ENCODE data around the gene SYT7. TPM values are rescaled to one million over a fixed set of nuclear protein-coding genes. Genes with fewer than 3 reads are reported as not detected.
"Not testable (repeated sequence)": the region's sequence is repeated elsewhere in the genome, so short reads cannot be mapped to it uniquely, and the experiment has no call there.

SYT7 gene
- total RNA-seq, 4 donors from 2014 or later, result 1.6 to 2.9 (median 1.9) TPM

DNA sequence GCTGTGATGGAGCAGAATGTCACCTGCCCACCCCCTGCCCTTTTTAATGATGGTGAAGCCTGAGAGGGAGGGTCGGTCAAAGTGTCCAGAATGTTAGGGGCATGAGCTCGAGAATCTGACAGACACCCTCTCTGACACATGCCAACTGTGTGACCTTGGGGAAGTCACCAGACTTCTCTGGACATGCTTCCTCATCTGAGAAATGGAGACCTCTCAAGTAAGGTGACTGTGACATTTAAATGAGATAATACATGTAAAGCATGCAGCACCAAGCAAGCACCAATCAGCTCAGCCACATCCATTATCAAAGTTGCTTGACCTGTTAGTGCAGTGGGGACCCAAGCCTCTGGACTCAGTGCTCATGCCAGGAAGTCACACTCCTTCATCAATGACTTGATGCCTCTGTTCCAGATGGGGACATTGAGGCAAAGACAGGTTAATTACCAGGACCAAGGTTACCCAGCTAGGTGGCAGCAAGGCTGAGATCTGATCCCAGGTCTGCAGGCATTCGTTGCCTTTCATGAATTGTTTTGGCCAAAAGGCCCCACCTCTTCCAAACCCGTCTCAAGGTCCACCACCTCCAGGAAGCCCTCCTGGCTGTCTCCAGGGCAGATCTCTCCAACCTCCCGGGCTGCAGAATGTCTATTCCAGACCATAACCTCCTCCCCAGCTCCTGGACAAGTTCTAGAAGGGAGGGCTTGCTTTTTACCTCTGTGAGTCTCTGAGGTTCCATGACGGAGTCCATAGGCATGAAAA, 38.8 kb upstream of the SYT7 start:
- no peaks in the 10 kb centered on the region for H3K9me3 ChIP-seq
- no peaks in the 10 kb centered on the region for H3K4me1 ChIP-seq
- peaks cover 0 to 41% (median 0%) of the 10 kb centered on the region in 4 donors for H3K27me3 ChIP-seq
- no peaks in the 10 kb centered on the region for H3K36me3 ChIP-seq
- no peak overlapping the region for H3K27ac ChIP-seq
- DNase-seq, result no peak
- intact Hi-C loops (cut with DNase I), result no loop called here
- 50 to 75% methylated on average over 1 to 5 of the region's 6 CpGs for WGBS, 2 donors
- TF ChIP-seq, protein P1, sequence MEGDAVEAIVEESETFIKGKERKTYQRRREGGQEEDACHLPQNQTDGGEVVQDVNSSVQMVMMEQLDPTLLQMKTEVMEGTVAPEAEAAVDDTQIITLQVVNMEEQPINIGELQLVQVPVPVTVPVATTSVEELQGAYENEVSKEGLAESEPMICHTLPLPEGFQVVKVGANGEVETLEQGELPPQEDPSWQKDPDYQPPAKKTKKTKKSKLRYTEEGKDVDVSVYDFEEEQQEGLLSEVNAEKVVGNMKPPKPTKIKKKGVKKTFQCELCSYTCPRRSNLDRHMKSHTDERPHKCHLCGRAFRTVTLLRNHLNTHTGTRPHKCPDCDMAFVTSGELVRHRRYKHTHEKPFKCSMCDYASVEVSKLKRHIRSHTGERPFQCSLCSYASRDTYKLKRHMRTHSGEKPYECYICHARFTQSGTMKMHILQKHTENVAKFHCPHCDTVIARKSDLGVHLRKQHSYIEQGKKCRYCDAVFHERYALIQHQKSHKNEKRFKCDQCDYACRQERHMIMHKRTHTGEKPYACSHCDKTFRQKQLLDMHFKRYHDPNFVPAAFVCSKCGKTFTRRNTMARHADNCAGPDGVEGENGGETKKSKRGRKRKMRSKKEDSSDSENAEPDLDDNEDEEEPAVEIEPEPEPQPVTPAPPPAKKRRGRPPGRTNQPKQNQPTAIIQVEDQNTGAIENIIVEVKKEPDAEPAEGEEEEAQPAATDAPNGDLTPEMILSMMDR (IDR thresholded peaks at IDR 0.05), result no peak
- no peak for TF ChIP-seq POLR2A (IDR thresholded peaks at IDR 0.05)
- no peak overlapping the region for H3K4me3 ChIP-seq

DNA sequence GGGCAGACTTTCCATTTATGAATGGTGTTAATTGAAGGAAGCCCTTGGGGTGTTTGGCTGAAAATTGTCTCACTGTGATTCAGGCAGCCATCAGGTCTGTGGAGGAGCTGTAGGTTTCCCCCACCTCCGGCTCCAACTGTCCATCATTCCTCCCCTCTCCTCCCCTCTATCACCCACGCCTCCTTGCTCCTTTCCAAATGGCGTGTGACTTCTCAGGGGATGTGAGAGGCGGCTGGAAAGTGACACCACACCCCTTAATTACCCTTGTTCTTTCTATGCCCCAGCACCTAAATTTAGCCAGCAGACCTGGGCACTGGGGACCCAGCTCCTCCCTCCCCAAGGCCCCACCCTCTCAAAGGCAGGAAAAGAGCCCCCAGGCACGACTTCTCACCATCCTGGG, 38.1 kb upstream of the SYT7 start:
- Histone ChIP-seq H3K27ac (no peak overlapping the region), H3K36me3 (no peaks in the 10 kb centered on the region), H3K4me1 (no peaks in the 10 kb centered on the region), H3K27me3 (peaks cover 0 to 44% (median 0%) of the 10 kb centered on the region in 4 donors), H3K4me3 (no peak overlapping the region), H3K9me3 (no peaks in the 10 kb centered on the region)
- WGBS, 2 donors, result 14 to 45% methylated on average over 1 to 4 of the region's 5 CpGs
- no peak for DNase-seq
- intact Hi-C loops (cut with DNase I), result no loop called here
- TF ChIP-seq, protein P1 (IDR thresholded peaks at IDR 0.05), result no peak
- no peak for TF ChIP-seq POLR2A (IDR thresholded peaks at IDR 0.05)

DNA sequence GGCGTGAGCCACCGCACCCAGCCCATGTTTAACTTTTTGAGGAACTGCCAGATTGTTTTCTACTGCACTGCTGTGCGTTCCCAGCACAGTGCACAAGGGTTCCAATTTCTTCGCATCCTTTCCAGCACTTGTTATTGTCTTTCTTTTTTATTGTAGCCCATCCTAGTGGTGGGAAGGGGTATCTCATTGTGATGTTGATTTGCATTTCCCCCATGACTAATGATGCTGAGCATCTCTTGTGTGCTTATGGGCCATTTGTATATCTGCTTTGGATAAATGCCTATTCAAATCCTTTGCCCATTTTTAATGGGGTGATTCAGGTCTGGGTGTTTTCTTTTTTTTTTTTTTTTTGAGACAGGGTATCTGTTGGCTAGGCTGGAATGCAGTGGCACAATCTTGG, 36.6 kb upstream of the SYT7 start:
- no peak overlapping the region for H3K27ac ChIP-seq
- no peak overlapping the region for H3K4me3 ChIP-seq
- DNase-seq, result no peak
- no peaks in the 10 kb centered on the region for H3K36me3 ChIP-seq
- intact Hi-C loops (cut with DNase I), result no loop called here
- H3K9me3 ChIP-seq, result no peaks in the 10 kb centered on the region
- H3K27me3 ChIP-seq, result peaks cover 0 to 57% (median 0%) of the 10 kb centered on the region in 4 donors
- TF ChIP-seq, protein P1 (IDR thresholded peaks at IDR 0.05), result no peak
- no peak for TF ChIP-seq POLR2A (IDR thresholded peaks at IDR 0.05)
- WGBS, 2 donors, result 91 to 97% methylated on average over 4 of the region's 4 CpGs
- no peaks in the 10 kb centered on the region for H3K4me1 ChIP-seq

DNA sequence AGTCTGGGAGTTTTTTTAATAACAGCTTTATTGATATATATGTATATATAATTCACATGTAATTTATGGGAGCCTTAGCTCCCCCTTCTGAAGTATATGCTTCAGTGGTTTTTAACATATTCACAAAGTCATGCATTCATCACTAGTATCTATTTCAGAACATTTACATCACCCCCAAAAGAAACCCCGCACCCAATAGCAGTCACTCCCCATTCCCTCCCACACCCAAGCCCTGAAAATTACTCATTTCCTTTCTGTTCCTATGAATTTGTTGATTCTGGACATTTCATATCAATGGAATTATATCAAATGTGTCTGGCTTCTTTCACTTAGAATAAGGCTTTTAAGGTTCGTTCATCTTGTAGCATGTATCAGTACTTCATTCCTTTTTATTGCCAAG, 35.6 kb upstream of the SYT7 start:
- Histone ChIP-seq H3K27me3 (peaks cover 0 to 56% (median 0%) of the 10 kb centered on the region in 4 donors), H3K4me1 (no peaks in the 10 kb centered on the region), H3K9me3 (no peaks in the 10 kb centered on the region), H3K27ac (no peak overlapping the region), H3K36me3 (no peaks in the 10 kb centered on the region), H3K4me3 (no peak overlapping the region)
- DNase-seq, result no peak
- TF ChIP-seq, protein P1 (IDR thresholded peaks at IDR 0.05), result no peak
- TF ChIP-seq POLR2A (IDR thresholded peaks at IDR 0.05), result no peak
- intact Hi-C loops (cut with DNase I), result no loop called here
- WGBS, 2 donors, result 37 to 49% methylated on average over 2 of the region's 2 CpGs

DNA sequence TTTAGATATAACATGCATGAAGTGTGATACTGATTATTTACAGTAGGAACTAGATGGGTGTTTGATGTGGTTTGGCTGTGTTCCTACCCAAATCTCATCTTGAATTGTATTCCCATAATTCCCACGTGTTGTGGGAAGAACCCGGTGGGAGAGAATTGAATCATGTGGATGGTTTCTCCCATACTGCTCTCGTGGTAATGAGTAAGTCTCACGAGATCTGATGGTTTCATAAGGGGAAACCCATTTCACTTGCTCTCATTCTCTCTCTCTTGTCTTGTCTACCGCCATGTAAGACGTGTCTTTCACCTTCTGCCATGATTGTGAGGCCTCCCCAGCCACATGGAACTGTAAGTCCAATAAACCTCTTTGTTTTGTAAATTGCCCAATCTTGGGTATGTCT, 33.9 kb upstream of the SYT7 start:
- DNase-seq; H3K4me3 ChIP-seq; intact Hi-C loops (cut with DNase I); H3K27ac ChIP-seq; H3K4me1 ChIP-seq; H3K36me3 ChIP-seq; H3K9me3 ChIP-seq: not testable (repeated sequence)
- H3K27me3 ChIP-seq, result peaks cover 0 to 56% (median 0%) of the 10 kb centered on the region in 4 donors
- WGBS, 2 donors, result 30 to 41% methylated on average over 6 of the region's 6 CpGs
